H1 (cell line): Measurements from ENCODE around the gene ZNF277. TPM values are rescaled to one million over a fixed set of nuclear protein-coding genes. Genes with fewer than 3 reads are reported as not detected.

ENCODE experiments used
- CTCF ChIA-PET: fragments of 300-600 bp; sonication (Branson Sonifier 250); formaldehyde crosslinking; loops from one replicate; lab custom pipeline; 2021; ENCODE audit not compliant: partially characterized antibody; lab: Charles Lee
- POLR2A ChIA-PET: fragments of 300-600 bp; sonication (Branson Sonifier 250); formaldehyde crosslinking; loops from one replicate; lab custom pipeline; 2021; ENCODE audit warnings: inconsistent platforms; ENCODE audit not compliant: partially characterized antibody; lab: Charles Lee
- DNase-seq, 2 experiments: peaks; one replicate each; pipeline versions ENCODE4 v3.0.0 to v3.0.0-alpha.2; 2010 to 2022; ENCODE audit warnings: low spot score in 2 of 2, low read depth in 1 of 2, mixed read lengths in 1 of 2
- FAIRE-seq: peaks from 2 replicates; lab custom pipeline; 2011; peaks lifted over from hg19 to GRCh38; lab: Jason Lieb, UNC
- H2AFZ ChIP-seq: 2 replicates; pipeline ENCODE4 v1.8.1; 2012; ENCODE audit warnings: low read length, inconsistent platforms
- H2AK5ac ChIP-seq: 2 replicates; pipeline ENCODE4 v1.6.1; 2013; ENCODE audit warnings: low read depth, low read length
- H2BK120ac ChIP-seq: replicated peaks from 2 replicates; pipeline ENCODE3; 2013; ENCODE audit warnings: low read depth, low read length, inconsistent platforms
- H2BK12ac ChIP-seq: 2 replicates; pipeline ENCODE4 v1.6.1; 2013; ENCODE audit warnings: low read depth, low read length
- H2BK15ac ChIP-seq: 2 replicates; pipeline ENCODE4 v1.6.1; 2013; ENCODE audit warnings: low read length
- H2BK20ac ChIP-seq: 2 replicates; pipeline ENCODE4 v1.6.1; 2013; ENCODE audit warnings: low read length
- H2BK5ac ChIP-seq: 2 replicates; pipeline ENCODE4 v1.6.1; 2013; ENCODE audit warnings: low read depth, low read length
- H3K14ac ChIP-seq: 2 replicates; pipeline ENCODE4 v1.6.1; 2013; ENCODE audit warnings: inconsistent platforms; ENCODE audit not compliant: insufficient read length
- H3K18ac ChIP-seq: 2 replicates; pipeline ENCODE4 v1.6.1; 2013; ENCODE audit warnings: low read length; ENCODE audit errors: extremely low read depth
- H3K23ac ChIP-seq: 2 replicates; pipeline ENCODE4 v1.6.1; 2013; ENCODE audit warnings: inconsistent platforms; ENCODE audit not compliant: insufficient read length
- H3K23me2 ChIP-seq: 2 replicates; pipeline ENCODE4 v1.6.1; 2013; ENCODE audit warnings: low read depth, low read length
- H3K27ac ChIP-seq: 2 replicates; pipeline ENCODE4 v1.6.1; 2011; ENCODE audit warnings: low read depth, low read length, inconsistent platforms
- H3K27me3 ChIP-seq, 4 experiments: replicated peaks in 1 of 4; 1 replicate in 1 of 4; 2 replicates in 3 of 4; pipeline versions ENCODE4 v1.6.1 to v1.8.1; 2011 to 2013; ENCODE audit warnings: low read length in 3 of 4, mild to moderate bottlenecking in 3 of 4, inconsistent platforms in 2 of 4, mixed read lengths in 2 of 4, moderate library complexity in 1 of 4; ENCODE audit not compliant: control insufficient read depth in 3 of 4, insufficient read depth in 3 of 4; ENCODE audit errors: extremely low read depth in 1 of 4
- H3K36me3 ChIP-seq, 4 experiments: 2 replicates each; pipeline versions ENCODE4 v1.6.1 to v1.8.1; 2011 to 2013; ENCODE audit warnings: mild to moderate bottlenecking in 4 of 4, low read length in 3 of 4, moderate library complexity in 2 of 4, control low read depth in 1 of 4, inconsistent platforms in 1 of 4; ENCODE audit not compliant: insufficient read depth in 4 of 4, control insufficient read depth in 2 of 4
- H3K4ac ChIP-seq: replicated peaks from 2 replicates; pipeline ENCODE3; 2013; ENCODE audit warnings: low read length, low read depth, mixed read lengths, inconsistent platforms; ENCODE audit not compliant: insufficient read length
- H3K4me1 ChIP-seq, 4 experiments: replicated peaks in 1 of 4; 1 replicate in 1 of 4; 2 replicates in 3 of 4; pipeline versions ENCODE4 v1.6.1 to v1.8.1; 2011 to 2013; ENCODE audit warnings: low read length in 3 of 4, inconsistent platforms in 2 of 4, mixed read lengths in 1 of 4; ENCODE audit not compliant: insufficient read depth in 4 of 4, control insufficient read depth in 3 of 4
- H3K4me2 ChIP-seq, 2 experiments: 2 replicates each; pipeline versions ENCODE4 v1.6.1 to v1.8.1; 2011 to 2013; ENCODE audit warnings: low read depth in 2 of 2, low read length in 2 of 2, control low read depth in 1 of 2, inconsistent platforms in 1 of 2, mild to moderate bottlenecking in 1 of 2; ENCODE audit not compliant: insufficient read depth in 1 of 2
- H3K4me3 ChIP-seq, 4 experiments: fragments of 200-600, 300-600 bp in 1 of 4; sonication (generic), shearing (Covaris generic), sonication (Bioruptor Twin) in 1 of 4; 2 replicates each; pipeline versions ENCODE4 v1.5.1 to v1.8.1; 2011 to 2016; ENCODE audit warnings: low read length in 4 of 4, low read depth in 3 of 4, control low read depth in 2 of 4, inconsistent platforms in 2 of 4, mild to moderate bottlenecking in 2 of 4, mixed read lengths in 1 of 4, moderate library complexity in 1 of 4; ENCODE audit not compliant: insufficient read depth in 2 of 4; ENCODE audit errors: extremely low read depth in 1 of 4
- H3K56ac ChIP-seq: replicated peaks from 2 replicates; pipeline ENCODE3; 2013; ENCODE audit warnings: low read depth, mild to moderate bottlenecking, mixed read lengths, low read length, inconsistent platforms; ENCODE audit not compliant: insufficient read length
- H3K79me1 ChIP-seq: 2 replicates; pipeline ENCODE4 v1.6.1; 2013; ENCODE audit warnings: low read depth, low read length, control low read depth
- H3K79me2 ChIP-seq, 2 experiments: 2 replicates each; pipeline versions ENCODE4 v1.6.1 to v1.8.1; 2012 to 2013; ENCODE audit warnings: low read length in 2 of 2, mild to moderate bottlenecking in 2 of 2, inconsistent platforms in 1 of 2; ENCODE audit not compliant: insufficient read depth in 2 of 2, control insufficient read depth in 1 of 2
- H3K9ac ChIP-seq, 4 experiments: replicated peaks in 1 of 4; 1 replicate in 1 of 4; 2 replicates in 3 of 4; pipeline versions ENCODE4 v1.6.1 to v1.8.1; 2011 to 2013; ENCODE audit warnings: low read depth in 3 of 4, low read length in 3 of 4, control low read depth in 2 of 4, mild to moderate bottlenecking in 2 of 4, moderate library complexity in 2 of 4, inconsistent platforms in 1 of 4; ENCODE audit errors: extremely low read depth in 1 of 4
- H3K9me3 ChIP-seq, 2 experiments: 2 replicates each; pipeline versions ENCODE4 v1.6.1 to v1.8.1; 2012 to 2013; ENCODE audit warnings: mild to moderate bottlenecking in 2 of 2, moderate library complexity in 2 of 2, control low read depth in 1 of 2, inconsistent platforms in 1 of 2, low read depth in 1 of 2, low read length in 1 of 2, mixed read lengths in 1 of 2; ENCODE audit not compliant: insufficient read depth in 2 of 2
- H4K20me1 ChIP-seq, 2 experiments: replicated peaks in 1 of 2; 2 replicates each; pipeline versions ENCODE3 to v1.8.1; 2011 to 2013; ENCODE audit warnings: inconsistent platforms in 2 of 2, low read length in 2 of 2, mild to moderate bottlenecking in 1 of 2; ENCODE audit not compliant: insufficient read depth in 2 of 2, control insufficient read depth in 1 of 2
- H4K5ac ChIP-seq: 2 replicates; pipeline ENCODE4 v1.6.1; 2013; ENCODE audit warnings: low read length, low read depth, mixed read lengths, inconsistent platforms; ENCODE audit not compliant: insufficient read length
- H4K8ac ChIP-seq: 2 replicates; pipeline ENCODE4 v1.8.0; 2013; ENCODE audit warnings: mild to moderate bottlenecking, moderate library complexity, low read length, inconsistent platforms; ENCODE audit not compliant: insufficient read depth; ENCODE audit errors: extremely low read depth
- H4K91ac ChIP-seq: replicated peaks from 2 replicates; pipeline ENCODE3; 2013; ENCODE audit warnings: low read length, mixed read lengths, inconsistent platforms; ENCODE audit not compliant: insufficient read length
- ASH2L ChIP-seq: fragments of 200-600, 300-600 bp; sonication (generic); IDR thresholded peaks from one replicate; pipeline ENCODE4 v1.7.1; 2017; ENCODE audit warnings: low read length
- SIN3A ChIP-seq, 2 experiments: IDR thresholded peaks in 1 of 2; conservative IDR thresholded peaks in 1 of 2; 2 replicates each; pipeline ENCODE4 v1.6.1; 2011 to 2012; ENCODE audit warnings: low read length in 2 of 2, improper control_type of control experiment in 1 of 2, low read depth in 1 of 2, mild to moderate bottlenecking in 1 of 2
- WGBS, 2 experiments: shearing (Covaris generic) in 1 of 2; methylation state at CpG; one replicate each; pipeline versions ENCODE4 v1.1.6 to v1.1.7; 2013 to 2015; ENCODE audit warnings: low lambda C conversion rate in 2 of 2, mixed read lengths in 2 of 2, inconsistent platforms in 1 of 2, low coverage in 1 of 2, missing lambda C conversion rate in 1 of 2; ENCODE audit not compliant: insufficient replicate concordance in 2 of 2, insufficient coverage in 1 of 2, insufficient read length in 1 of 2; ENCODE audit errors: extremely low coverage in 1 of 2, missing lambda C conversion rate in 1 of 2; 5-methylcytosine and 5-hydroxymethylcytosine counted together
- polyA plus RNA-seq, 7 experiments: library from polyadenylated mRNA; depleted of rRNA in 3 of 7; stranded (reverse) in 5 of 7; unstranded in 2 of 7; fragments of >200 nt in 5 of 7; fragments of 200-250 nt in 2 of 7; gene quantifications; 1 replicate in 5 of 7; 2 replicates in 1 of 7; 4 replicates in 1 of 7; pipeline versions ENCODE4 v1.2.1 to v1.2.3, GENCODE V29; 2011 to 2013; ENCODE audit warnings: missing spikeins in 2 of 7, mixed read lengths in 2 of 7
- total RNA-seq: library from RNA; stranded (reverse); fragmentation: NEBNext Ultra II Directional; extraction: Animal tissue kit (Norgen Biotek cat#: 25700); gene quantifications from 2 replicates; pipeline ENCODE4 v1.2.1, GENCODE V29; 2021

Gene ZNF277
- total and polyA plus RNA-seq, 2 of the 8 experiments (the other 6 are each of a cell fraction or from before 2014, with no cell fraction given), result 5.1 to 21.7 TPM

- Histone ChIP-seq H3K56ac (no peak overlapping the region), H2AK5ac (no peak overlapping the region), H2BK20ac (no peak overlapping the region), H2BK120ac (no peak overlapping the region), H3K9ac (no peak overlapping the region), H2BK15ac (no peak overlapping the region), H3K27me3 (no peaks in the 10 kb centered on the region), H3K18ac (no peak overlapping the region), H2BK5ac (no peak overlapping the region), H3K9me3 (no peaks in the 10 kb centered on the region), H3K4ac (no peak overlapping the region), H4K20me1 (no peaks in the 10 kb centered on the region), H3K4me1 (peaks cover 3 to 7% (median 5%) of the 10 kb centered on the region in 4 experiments; a peak in 5 of 7 replicates), H4K91ac (no peak overlapping the region), H4K8ac (no peak overlapping the region), H3K23ac (no peak overlapping the region), H3K79me1 (no peaks in the 10 kb centered on the region; the same call in 1 of the 2 replicates), H3K36me3 (no peaks in the 10 kb centered on the region; a peak in 1 of 8 replicates), H2AFZ (no peak overlapping the region), H3K4me3 (no peak overlapping the region), H3K4me2 (no peak overlapping the region), H3K27ac (no peak overlapping the region), H3K14ac (no peak overlapping the region), H2BK12ac (no peak overlapping the region), H4K5ac (no peak overlapping the region), H3K23me2 (no peaks in the 10 kb centered on the region), H3K79me2 (no peaks in the 10 kb centered on the region; a peak in 1 of 4 replicates)
- no peak for TF ChIP-seq ASH2L
- TF ChIP-seq SIN3A (conservative IDR thresholded peaks at IDR 0.05 in 1 of 2, IDR thresholded peaks at IDR 0.05 in 1 of 2; ENCODE audit: low read depth in 1 of 2, low read length in 2 of 2), result no peak
- FAIRE-seq (no peak), DNase-seq (no peak)
- WGBS, 2 experiments, result 89% methylated on average over 2 of the region's 2 CpGs; no CpG with 5 or more reads in 1 of the 2 experiments
- ChIA-PET POLR2A (no interaction called here), CTCF (no interaction called here)
Measured at GRCh38 chr7:112271162-112271561, 64.7 kb downstream of the ZNF277 start.
